B cell (primary cell): ENCODE data around the gene CACNA1H. TPM values are rescaled to one million over a fixed set of nuclear protein-coding genes. Genes with fewer than 3 reads are reported as not detected.

Experiments used
- ATAC-seq: fragments of 200-7000 bp; cut with Tn5 transposase; one replicate; pipeline ENCODE4 v1.10.0; 2021; ENCODE audit warnings: low read depth, mild to moderate bottlenecking, moderate number of reproducible peaks, moderate library complexity
- CTCF ChIA-PET: fragments of 350-600 bp; sonication (Branson Sonifier 250); formaldehyde crosslinking; loops from one replicate; lab custom pipeline; 2021; ENCODE audit warnings: antibody characterized with exemption, inconsistent platforms; lab: Charles Lee
- POLR2A ChIA-PET: fragments of 350-600 bp; sonication (Branson Sonifier 250); formaldehyde crosslinking; loops from one replicate; lab custom pipeline; 2021; ENCODE audit warnings: antibody characterized with exemption; lab: Charles Lee
- DNase-seq: peaks from one replicate; pipeline ENCODE4 v3.0.0; 2013
- H2AFZ ChIP-seq: 2 replicates; pipeline ENCODE4 v1.6.1; 2012; ENCODE audit warnings: mild to moderate bottlenecking, low read depth, low read length; ENCODE audit not compliant: insufficient read depth, poor library complexity, severe bottlenecking
- H3K27ac ChIP-seq, 2 donors: 1 replicate in 1 of 2; 2 replicates in 1 of 2; pipeline ENCODE4 v1.5.1; 2012 to 2013; ENCODE audit warnings: low read length in 2 of 2, mild to moderate bottlenecking in 2 of 2, moderate library complexity in 1 of 2
- H3K27me3 ChIP-seq, 4 experiments: fragments of 200-600 bp in 1 of 4; sonication (generic) in 1 of 4; replicated peaks in 1 of 4; 1 replicate in 2 of 4; 2 replicates in 2 of 4; pipeline versions ENCODE4 v1.6.1 to v1.7.0; 2013 to 2016; ENCODE audit warnings: low read length in 3 of 4, mild to moderate bottlenecking in 2 of 4, mixed read lengths in 1 of 4, moderate library complexity in 1 of 4; ENCODE audit not compliant: insufficient read depth in 4 of 4, control insufficient read depth in 3 of 4; ENCODE audit errors: control extremely low read depth in 1 of 4
- H3K36me3 ChIP-seq, 2 experiments: replicated peaks in 1 of 2; 1 replicate in 1 of 2; 2 replicates in 1 of 2; pipeline versions ENCODE4 v1.6.1 to v1.7.1; 2013; ENCODE audit warnings: low read length in 1 of 2; ENCODE audit not compliant: insufficient read depth in 2 of 2, control insufficient read depth in 1 of 2; ENCODE audit errors: control extremely low read depth in 1 of 2, extremely low read depth in 1 of 2
- H3K4me1 ChIP-seq, 2 donors: fragments of 200-600 bp in 1 of 2; sonication (generic) in 1 of 2; 1 replicate in 1 of 2; 2 replicates in 1 of 2; pipeline versions ENCODE4 v1.5.1 to v1.6.1; 2013 to 2017; ENCODE audit warnings: low read length in 2 of 2; ENCODE audit not compliant: control insufficient read depth in 2 of 2, insufficient read depth in 2 of 2
- H3K4me2 ChIP-seq: replicated peaks from 2 replicates; pipeline ENCODE3; 2012; ENCODE audit warnings: mild to moderate bottlenecking, low read depth, low read length; ENCODE audit not compliant: poor library complexity, severe bottlenecking
- H3K4me3 ChIP-seq, 5 experiments: fragments of 200-600 bp in 1 of 5; sonication (generic) in 1 of 5; 1 replicate in 3 of 5; 2 replicates in 2 of 5; pipeline versions ENCODE4 v1.5.1 to v1.7.0; 2011 to 2016; ENCODE audit warnings: low read length in 4 of 5, mild to moderate bottlenecking in 4 of 5, low read depth in 2 of 5, control low read depth in 1 of 5, moderate library complexity in 1 of 5; ENCODE audit not compliant: insufficient read depth in 1 of 5; ENCODE audit errors: control extremely low read depth in 1 of 5, extremely low read depth in 1 of 5
- H3K79me2 ChIP-seq: fragments of 200-600 bp; sonication (generic); one replicate; pipeline ENCODE4 v1.6.0; 2016; ENCODE audit warnings: low read length; ENCODE audit not compliant: control insufficient read depth, insufficient read depth
- H3K9ac ChIP-seq: fragments of 200-600 bp; sonication (generic); 2 replicates; pipeline ENCODE4 v1.6.1; 2017; ENCODE audit warnings: mild to moderate bottlenecking, low read length, moderate library complexity
- H3K9me3 ChIP-seq, 3 donors: one replicate each; pipeline versions ENCODE4 v1.6.1 to v1.7.1; 2013; ENCODE audit warnings: low read length in 2 of 3; ENCODE audit not compliant: control insufficient read depth in 2 of 3, insufficient read depth in 1 of 3; ENCODE audit errors: control extremely low read depth in 1 of 3
- H4K20me1 ChIP-seq: 2 replicates; pipeline ENCODE4 v1.6.0; 2012; ENCODE audit warnings: mild to moderate bottlenecking, low read length; ENCODE audit not compliant: insufficient read depth, control insufficient read depth, poor library complexity, severe bottlenecking
- H3K27ac Mint-ChIP-seq: one replicate; pipeline ENCODE4 v1.8.0; 2021; ENCODE audit warnings: mixed read lengths
- H3K27me3 Mint-ChIP-seq: one replicate; pipeline ENCODE4 v1.8.0; 2021; ENCODE audit warnings: mixed read lengths
- H3K4me1 Mint-ChIP-seq: one replicate; pipeline ENCODE4 v1.8.0; 2021; ENCODE audit warnings: mixed read lengths
- H3K4me3 Mint-ChIP-seq: one replicate; pipeline ENCODE4 v1.8.0; 2021; ENCODE audit warnings: mixed read lengths
- H3K9me3 Mint-ChIP-seq: one replicate; pipeline ENCODE4 v1.8.0; 2022; ENCODE audit warnings: mixed read lengths; ENCODE audit not compliant: insufficient read depth
- EZH2 ChIP-seq: IDR thresholded peaks from 2 replicates; pipeline ENCODE4 v1.6.1; 2012; ENCODE audit warnings: borderline replicate concordance, low read depth, mild to moderate bottlenecking, moderate library complexity, low read length; ENCODE audit not compliant: insufficient read depth, poor library complexity, severe bottlenecking
- WGBS: methylation state at CpG from one replicate; pipeline ENCODE4 v1.1.5; 2013; ENCODE audit warnings: missing lambda C conversion rate; ENCODE audit not compliant: insufficient coverage; 5-methylcytosine and 5-hydroxymethylcytosine counted together
- intact Hi-C: fragments of 100-400 bp; cut with micrococcal nuclease; formaldehyde crosslinking; loops from one replicate; pipeline ENCODE4 v1.10.0; 2022
- polyA plus RNA-seq: library from polyadenylated mRNA; depleted of rRNA; stranded (reverse); fragments of >200 nt; gene quantifications from 2 replicates; pipeline ENCODE4 v1.2.3, GENCODE V29; 2012
- total RNA-seq, 2 donors: library from RNA; stranded (reverse); fragments of 120-200 nt in 1 of 2; gene quantifications; 1 replicate in 1 of 2; 2 replicates in 1 of 2; pipeline versions ENCODE4 v1.2.3 to v1.2.4, GENCODE V29; 2013 to 2022
- TF ChIP-seq, protein P1 (sequence below): fragments of 200-600 bp; IDR thresholded peaks from one replicate; pipeline ENCODE4 v1.8.0; 2022; ENCODE audit warnings: antibody characterized with exemption, mild to moderate bottlenecking

The CACNA1H gene
- total and polyA plus RNA-seq, 2 donors (not counting 1 experiment from before 2014, with no cell fraction given): 0.05 to 0.10 TPM

DNA sequence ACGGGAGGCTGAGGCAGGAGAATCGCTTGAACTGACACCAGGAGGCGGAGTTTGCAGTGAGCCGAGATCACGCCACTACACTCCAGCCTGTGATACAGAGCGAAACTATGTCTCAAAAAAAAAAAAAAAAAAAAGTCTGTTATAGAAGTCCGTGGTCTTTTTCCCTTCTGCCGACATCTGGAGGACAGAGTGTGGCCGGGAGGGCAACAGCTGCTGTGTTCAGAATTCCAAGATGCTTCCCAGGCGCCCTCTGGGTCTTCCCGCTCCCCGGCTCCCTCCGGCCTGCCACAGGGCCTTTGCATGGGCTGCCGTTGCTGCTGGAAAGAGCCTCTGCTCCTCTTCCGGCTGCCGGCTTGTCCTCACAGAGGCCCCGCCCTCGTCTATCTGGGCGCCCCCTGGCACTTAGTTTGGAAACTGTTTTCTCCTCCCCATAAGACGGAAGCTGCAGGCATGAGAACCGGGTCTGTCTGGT, 2.4 kb upstream of the CACNA1H start:
- Mint-ChIP-seq H3K4me1 (peaks cover 3% of the 10 kb centered on the region), H3K27me3 (peaks cover 7% of the 10 kb centered on the region), H3K27ac (no peak overlapping the region), H3K4me3 (no peak overlapping the region), H3K9me3 (peaks cover 3% of the 10 kb centered on the region)
- ATAC-seq (no peak), DNase-seq (no peak)
- no peak overlapping the region for H3K9ac ChIP-seq
- H3K4me3 ChIP-seq: no peak overlapping the region
- no peak overlapping the region for H2AFZ ChIP-seq
- no peak overlapping the region for H3K27ac ChIP-seq
- intact Hi-C loops: no loop called here
- peaks cover 14 to 17% of the 10 kb centered on the region in 2 donors for H3K4me1 ChIP-seq
- no peak overlapping the region for H3K4me2 ChIP-seq
- WGBS: 53% methylated on average over 16 of the region's 21 CpGs
- ChIA-PET POLR2A (no interaction called here), CTCF (interaction anchor here (0.6 kb wide), 1 partner anchor 291 kb away, joined by 6 read pairs; no protein-coding TSS in a partner anchor)
- H3K36me3 ChIP-seq: no peaks in the 10 kb centered on the region
- peaks cover 0 to 23% (median 11%) of the 10 kb centered on the region in 4 experiments for H3K27me3 ChIP-seq
- H3K9me3 ChIP-seq: peaks cover 0 to 51% (median 4%) of the 10 kb centered on the region in 3 donors
- H3K79me2 ChIP-seq: no peaks in the 10 kb centered on the region
- TF ChIP-seq EZH2: no peak
- TF ChIP-seq, protein P1, sequence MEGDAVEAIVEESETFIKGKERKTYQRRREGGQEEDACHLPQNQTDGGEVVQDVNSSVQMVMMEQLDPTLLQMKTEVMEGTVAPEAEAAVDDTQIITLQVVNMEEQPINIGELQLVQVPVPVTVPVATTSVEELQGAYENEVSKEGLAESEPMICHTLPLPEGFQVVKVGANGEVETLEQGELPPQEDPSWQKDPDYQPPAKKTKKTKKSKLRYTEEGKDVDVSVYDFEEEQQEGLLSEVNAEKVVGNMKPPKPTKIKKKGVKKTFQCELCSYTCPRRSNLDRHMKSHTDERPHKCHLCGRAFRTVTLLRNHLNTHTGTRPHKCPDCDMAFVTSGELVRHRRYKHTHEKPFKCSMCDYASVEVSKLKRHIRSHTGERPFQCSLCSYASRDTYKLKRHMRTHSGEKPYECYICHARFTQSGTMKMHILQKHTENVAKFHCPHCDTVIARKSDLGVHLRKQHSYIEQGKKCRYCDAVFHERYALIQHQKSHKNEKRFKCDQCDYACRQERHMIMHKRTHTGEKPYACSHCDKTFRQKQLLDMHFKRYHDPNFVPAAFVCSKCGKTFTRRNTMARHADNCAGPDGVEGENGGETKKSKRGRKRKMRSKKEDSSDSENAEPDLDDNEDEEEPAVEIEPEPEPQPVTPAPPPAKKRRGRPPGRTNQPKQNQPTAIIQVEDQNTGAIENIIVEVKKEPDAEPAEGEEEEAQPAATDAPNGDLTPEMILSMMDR: no peak
- H4K20me1 ChIP-seq: no peaks in the 10 kb centered on the region

DNA sequence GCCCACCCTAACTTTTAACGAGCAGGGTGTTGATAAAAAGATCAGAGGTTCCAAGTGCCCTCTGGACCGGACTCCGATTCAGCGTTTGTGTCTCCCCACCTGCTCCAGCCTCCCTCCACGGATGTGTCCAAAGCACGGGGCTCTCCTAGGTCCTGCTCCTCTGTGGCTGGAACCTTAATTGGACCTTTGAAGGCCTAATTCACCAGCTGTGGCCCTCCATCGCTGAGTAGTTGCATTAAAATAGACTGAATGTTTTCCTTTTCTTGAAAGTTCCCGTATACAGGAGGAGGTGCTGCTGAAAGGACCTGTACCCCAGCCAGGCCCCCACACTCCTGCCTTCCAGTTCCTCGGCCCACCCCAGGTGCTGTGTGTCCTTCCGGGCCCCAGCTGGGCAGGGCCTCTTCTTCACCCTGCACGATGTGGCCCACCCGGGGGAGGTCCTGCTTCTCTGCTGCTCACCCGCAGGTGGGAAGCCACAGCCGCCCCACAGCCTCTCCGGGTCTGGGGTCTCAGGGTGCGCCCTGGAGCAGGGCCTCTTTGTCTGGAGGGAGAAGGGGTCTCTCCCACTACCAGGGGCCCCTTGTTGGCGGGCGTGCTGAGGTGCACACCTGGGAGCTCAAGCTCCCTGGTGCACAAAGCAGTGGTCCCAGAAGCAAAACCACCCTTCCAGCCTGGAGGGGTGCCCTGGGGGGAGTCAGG, 1.3 kb upstream of the CACNA1H start:
- CTCF ChIA-PET: interaction anchor here (0.6 kb wide), 1 partner anchor 909 kb away, joined by 4 read pairs; no protein-coding TSS in a partner anchor

More for the DNA sequence above, 1.3 kb upstream of the CACNA1H start:
- peaks cover 0 to 33% (median 15%) of the 10 kb centered on the region in 4 experiments for H3K27me3 ChIP-seq
- no peaks in the 10 kb centered on the region for H3K36me3 ChIP-seq
- intact Hi-C loops: no loop called here
- no peak overlapping the region for H3K4me3 ChIP-seq
- peaks cover 3% of the 10 kb centered on the region for H3K9me3 Mint-ChIP-seq
- H3K9me3 ChIP-seq: peaks cover 0 to 47% (median 4%) of the 10 kb centered on the region in 3 donors
- peak overlapping the region; percentile 49 for H3K4me3 Mint-ChIP-seq
- no peaks in the 10 kb centered on the region for H3K79me2 ChIP-seq
- no peak overlapping the region for H2AFZ ChIP-seq
- peaks cover 14 to 17% of the 10 kb centered on the region in 2 donors for H3K4me1 ChIP-seq
- peaks cover 3% of the 10 kb centered on the region for H3K4me1 Mint-ChIP-seq
- H4K20me1 ChIP-seq: no peaks in the 10 kb centered on the region
- H3K27ac Mint-ChIP-seq: no peak overlapping the region
- H3K27me3 Mint-ChIP-seq: peaks cover 9% of the 10 kb centered on the region
- H3K4me2 ChIP-seq: peak overlapping the region; percentile 71
- no peak for ATAC-seq
- POLR2A ChIA-PET: interaction anchor here (0.6 kb wide), 1 partner anchor 498 kb away, joined by 11 read pairs; no protein-coding TSS in a partner anchor
- TF ChIP-seq EZH2: no peak
- TF ChIP-seq, protein P1: no peak
- peak; percentile 26 for DNase-seq
- no peak overlapping the region for H3K9ac ChIP-seq
- WGBS: 27% methylated on average over 9 of the region's 18 CpGs
- H3K27ac ChIP-seq: no peak overlapping the region
